ENCODE results near the gene REPS1. TPM values are rescaled to one million over a fixed set of nuclear protein-coding genes. Genes with fewer than 3 reads are reported as not detected.
"Not testable (repeated sequence)": the region's sequence is repeated elsewhere in the genome, so short reads cannot be mapped to it uniquely, and the experiment has no call there.

The REPS1 gene
- total RNA-seq, 2 donors from 2014 or later, result 36.1 to 37.3 TPM

DNA sequence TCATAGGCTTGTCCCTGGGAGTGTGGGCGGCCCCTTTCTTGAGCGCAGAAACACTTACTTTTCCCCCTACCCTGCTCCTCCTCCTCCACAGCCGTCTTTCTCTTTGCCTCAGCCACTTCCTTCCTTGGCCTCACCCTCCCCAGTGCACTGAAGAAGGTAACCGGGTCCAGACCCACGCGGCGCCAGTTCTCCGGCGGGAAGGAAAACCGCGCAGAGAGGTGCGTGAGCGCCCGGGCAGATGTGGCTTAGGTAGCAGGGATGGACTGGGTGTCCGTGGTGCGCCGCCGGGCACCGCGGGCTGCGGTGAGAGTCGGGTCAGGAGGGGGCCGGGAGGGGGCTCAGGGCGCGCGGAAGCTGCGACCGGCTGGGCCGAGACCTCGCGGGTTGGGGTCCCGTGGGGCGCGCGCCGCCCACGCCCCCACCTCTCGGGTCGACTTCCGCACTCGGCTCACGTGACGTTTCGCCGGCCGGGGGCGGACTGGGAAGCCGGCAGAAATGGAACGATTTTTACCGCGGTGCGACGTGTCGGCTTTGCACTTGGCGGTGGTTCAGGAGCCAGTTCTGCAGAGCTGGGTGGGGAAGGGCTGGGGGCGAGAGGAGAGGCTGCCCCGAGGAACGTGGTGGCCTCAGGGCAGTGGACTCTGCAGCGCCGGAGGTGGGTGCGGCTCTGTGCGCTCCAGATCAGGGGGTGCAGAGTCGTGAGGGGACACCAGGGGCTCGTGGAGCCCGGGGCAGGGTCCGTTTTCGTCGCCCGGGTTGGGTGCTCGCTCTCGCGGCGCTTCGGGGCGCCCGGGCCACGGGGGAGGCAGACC is 40.8 kb upstream of the REPS1 start, which contains the start of gene ABRACL:
TSS of gene ABRACL (plus strand) at position 88 of the 812 bp plus-strand sequence. CDS start 5,416 bp downstream, outside the sequence.
- Histone ChIP-seq H3K9me3 (no peaks in the 10 kb centered on the region), H3K4me3 (peak within 1 kb of the TSS; percentile 87), H3K27me3 (no peaks in the 10 kb centered on the region), H3K4me1 (no peaks in the 10 kb centered on the region), H3K36me3 (no peaks in the 10 kb centered on the region), H3K9ac (ENCODE audit: low read depth in 2 of 2, low read length in 2 of 2) (peak within 1 kb of the TSS; percentile 57 to 93), H3K27ac (peak within 1 kb of the TSS; percentile 85)
- peak; percentile 85 for DNase-seq
- intact Hi-C loops (cut with DNase I), result no loop called here
- TF ChIP-seq, protein P1, sequence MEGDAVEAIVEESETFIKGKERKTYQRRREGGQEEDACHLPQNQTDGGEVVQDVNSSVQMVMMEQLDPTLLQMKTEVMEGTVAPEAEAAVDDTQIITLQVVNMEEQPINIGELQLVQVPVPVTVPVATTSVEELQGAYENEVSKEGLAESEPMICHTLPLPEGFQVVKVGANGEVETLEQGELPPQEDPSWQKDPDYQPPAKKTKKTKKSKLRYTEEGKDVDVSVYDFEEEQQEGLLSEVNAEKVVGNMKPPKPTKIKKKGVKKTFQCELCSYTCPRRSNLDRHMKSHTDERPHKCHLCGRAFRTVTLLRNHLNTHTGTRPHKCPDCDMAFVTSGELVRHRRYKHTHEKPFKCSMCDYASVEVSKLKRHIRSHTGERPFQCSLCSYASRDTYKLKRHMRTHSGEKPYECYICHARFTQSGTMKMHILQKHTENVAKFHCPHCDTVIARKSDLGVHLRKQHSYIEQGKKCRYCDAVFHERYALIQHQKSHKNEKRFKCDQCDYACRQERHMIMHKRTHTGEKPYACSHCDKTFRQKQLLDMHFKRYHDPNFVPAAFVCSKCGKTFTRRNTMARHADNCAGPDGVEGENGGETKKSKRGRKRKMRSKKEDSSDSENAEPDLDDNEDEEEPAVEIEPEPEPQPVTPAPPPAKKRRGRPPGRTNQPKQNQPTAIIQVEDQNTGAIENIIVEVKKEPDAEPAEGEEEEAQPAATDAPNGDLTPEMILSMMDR (IDR thresholded peaks at IDR 0.05), result no peak

DNA sequence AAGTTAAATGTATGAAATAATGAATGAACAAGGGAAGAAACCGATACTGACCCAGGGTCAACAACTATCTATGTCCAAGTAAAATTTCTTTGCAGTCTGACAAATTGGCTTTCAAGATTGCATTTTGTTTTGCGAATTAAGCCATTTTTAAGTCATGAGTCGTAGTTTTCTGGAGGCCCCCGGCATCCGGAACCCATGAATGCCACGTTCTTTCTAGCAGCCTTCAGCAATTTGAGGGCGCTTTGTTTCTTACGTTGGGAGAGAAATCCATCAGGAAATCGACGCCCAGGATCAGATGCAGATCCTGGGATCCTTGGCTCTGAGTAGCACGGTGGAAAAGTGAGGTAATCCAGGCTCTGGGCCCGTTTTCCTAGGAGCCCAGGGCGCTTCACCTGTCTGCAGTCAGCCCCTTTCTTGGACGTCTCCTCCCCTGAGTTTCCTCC is 40.2 kb upstream of the REPS1 start:
- Histone ChIP-seq H3K9ac (ENCODE audit: low read depth in 2 of 2, low read length in 2 of 2) (peak overlapping the region; percentile 57 to 93), H3K36me3 (no peaks in the 10 kb centered on the region), H3K27me3 (no peaks in the 10 kb centered on the region), H3K27ac (peak overlapping the region; percentile 85), H3K4me3 (peak overlapping the region; percentile 87), H3K4me1 (no peaks in the 10 kb centered on the region), H3K9me3 (no peaks in the 10 kb centered on the region)
- TF ChIP-seq, protein P1 (IDR thresholded peaks at IDR 0.05), result no peak
- intact Hi-C loops (cut with DNase I), result no loop called here
- DNase-seq, result no peak

DNA sequence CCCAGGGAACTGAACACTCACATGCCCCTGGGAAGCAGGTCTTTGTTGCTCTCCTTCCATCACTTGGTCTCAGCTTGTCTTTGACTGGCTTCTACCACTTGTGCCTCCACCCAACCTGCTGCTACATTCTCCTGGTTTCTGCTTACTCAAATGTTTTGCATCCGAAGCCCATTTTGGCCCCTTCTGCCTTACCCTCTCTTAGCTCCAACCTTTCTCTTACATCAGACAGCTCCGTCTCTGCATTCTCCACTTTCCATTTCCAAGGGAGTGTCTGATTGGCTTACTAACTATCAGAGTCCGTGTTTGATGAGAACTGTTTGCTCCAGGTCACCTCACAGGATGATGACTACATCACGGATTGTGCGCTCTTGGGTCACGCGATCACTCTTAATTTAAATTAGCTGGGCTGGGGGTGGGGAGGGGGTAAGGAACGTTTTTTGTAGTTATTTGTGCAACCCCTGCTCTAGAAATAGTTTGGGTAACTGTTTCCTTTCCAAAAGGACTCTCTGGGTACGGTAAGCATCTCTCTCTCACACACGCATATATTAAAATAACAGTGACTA is 39.6 kb upstream of the REPS1 start:
- H3K36me3 ChIP-seq, result no peaks in the 10 kb centered on the region
- TF ChIP-seq, protein P1 (IDR thresholded peaks at IDR 0.05), result no peak
- no peaks in the 10 kb centered on the region for H3K27me3 ChIP-seq
- no peaks in the 10 kb centered on the region for H3K4me1 ChIP-seq
- intact Hi-C loops (cut with DNase I), result no loop called here
- H3K9me3 ChIP-seq, result no peaks in the 10 kb centered on the region
- H3K27ac ChIP-seq, result peak overlapping the region; percentile 85
- peak overlapping the region; percentile 87 for H3K4me3 ChIP-seq
- peak overlapping the region; percentile 37 to 52 for H3K9ac ChIP-seq (ENCODE audit: low read depth in 2 of 2, low read length in 2 of 2)
- peak; percentile 63 for DNase-seq

DNA sequence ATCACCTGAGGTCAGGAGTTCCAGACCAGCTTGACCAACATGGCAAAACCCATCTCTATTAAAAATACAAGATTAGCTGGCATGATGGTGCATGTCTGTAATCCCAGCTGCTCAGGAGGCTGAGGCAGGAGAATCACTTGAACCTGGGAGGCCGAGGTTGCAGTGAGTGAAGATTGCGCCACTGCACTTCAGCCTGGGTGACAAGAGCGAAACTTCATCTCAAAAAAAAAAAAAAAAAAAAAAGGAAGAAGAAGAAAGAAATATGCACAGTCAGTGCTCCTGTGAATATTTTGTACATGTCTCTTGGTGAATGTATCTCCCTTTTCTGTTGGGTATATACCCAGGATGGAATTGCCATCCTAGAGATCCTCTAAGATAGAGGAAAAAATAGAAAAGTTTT is 37.4 kb upstream of the REPS1 start:
- H3K27ac ChIP-seq; H3K27me3 ChIP-seq; H3K4me3 ChIP-seq; H3K4me1 ChIP-seq; H3K9ac ChIP-seq (ENCODE audit: low read depth in 2 of 2, low read length in 2 of 2); DNase-seq; H3K9me3 ChIP-seq; intact Hi-C loops (cut with DNase I); H3K36me3 ChIP-seq: not testable (repeated sequence)

DNA sequence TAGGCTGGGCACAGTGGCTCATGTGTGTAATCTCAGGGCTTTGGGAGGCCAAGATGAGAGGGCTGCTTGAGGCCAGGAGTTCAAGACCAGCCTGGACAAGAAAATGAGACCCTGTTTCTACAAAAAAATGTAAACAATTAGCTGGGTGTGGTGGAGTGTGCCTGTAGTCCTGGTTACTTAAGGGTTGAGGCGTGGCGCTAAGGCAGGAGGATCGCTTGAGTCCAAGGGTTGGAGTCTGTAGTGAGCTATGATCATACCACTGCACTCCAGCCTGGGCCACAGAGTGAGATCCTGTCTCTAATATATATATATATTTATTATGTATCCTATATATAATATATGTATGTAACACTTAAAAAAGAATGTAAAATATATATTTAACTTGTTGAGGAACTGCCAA is 32.6 kb upstream of the REPS1 start:
- intact Hi-C loops (cut with DNase I), result no loop called here
- peak; percentile 65 for DNase-seq

More for the DNA sequence above, 32.6 kb upstream of the REPS1 start:
- Histone ChIP-seq H3K4me1 (no peaks in the 10 kb centered on the region), H3K27ac (no peak overlapping the region), H3K4me3 (no peak overlapping the region), H3K9ac (ENCODE audit: low read depth in 2 of 2, low read length in 2 of 2) (no peak overlapping the region), H3K27me3 (no peaks in the 10 kb centered on the region), H3K9me3 (no peaks in the 10 kb centered on the region), H3K36me3 (no peaks in the 10 kb centered on the region)
- TF ChIP-seq, protein P1 (IDR thresholded peaks at IDR 0.05), result no peak
